NCI-H1417 treated with DMSO at 0.1 percent for 48 hours (cell line): ENCODE data around the gene SPAG8.
A peak's percentile ranks its signal among the peaks of the same experiment; 100 is the strongest.

Experiments
- DNase-seq: peaks from one replicate; lab custom pipeline; 2025; lab: John Stamatoyannopoulos, UW

SPAG8 gene

GRCh38 chr9:35808433-35808832 is 3.6 kb downstream of the SPAG8 start:
- DNase-seq, result no peak

GRCh38 chr9:35806101-35806500 is 6.0 kb downstream of the SPAG8 start:
- no peak for DNase-seq

- no peak for DNase-seq
Observed at GRCh38 chr9:35801328-35802128, 10.5 kb downstream of the SPAG8 start.

- DNase-seq, result no peak
Observed at GRCh38 chr9:35800530-35800929, 11.5 kb downstream of the SPAG8 start.

- no peak for DNase-seq
Observed at GRCh38 chr9:35798658-35799374, 13.2 kb downstream of the SPAG8 start.

GRCh38 chr9:35797311-35798109 is 14.6 kb downstream of the SPAG8 start:
- DNase-seq, result no peak

GRCh38 chr9:35795695-35796094 is 16.4 kb downstream of the SPAG8 start:
- no peak for DNase-seq

- no peak for DNase-seq
Observed at GRCh38 chr9:35793461-35793860, 18.6 kb downstream of the SPAG8 start.

- no peak for DNase-seq
Observed at GRCh38 chr9:35792826-35793225, 19.2 kb downstream of the SPAG8 start.

- no peak for DNase-seq
Observed at GRCh38 chr9:35792024-35792813, 19.8 kb downstream of the SPAG8 start.

GRCh38 chr9:35791297-35791921 is 20.7 kb downstream of the SPAG8 start, which contains the start of gene NPR2:
Gene NPR2, plus strand, starts transcription at chr9:35791591. Its CDS starts 818 bp downstream, at chr9:35792409.
- DNase-seq, result no peak

- DNase-seq, result peak; percentile 29
Observed at GRCh38 chr9:35790385-35791296, 21.4 kb downstream of the SPAG8 start.

- no peak for DNase-seq
Observed at GRCh38 chr9:35790025-35790384, 22.1 kb downstream of the SPAG8 start.

- DNase-seq, result no peak
Observed at GRCh38 chr9:35789541-35789940, 22.5 kb downstream of the SPAG8 start.

- no peak for DNase-seq
Observed at GRCh38 chr9:35783418-35783817, 28.6 kb downstream of the SPAG8 start.

GRCh38 chr9:35781066-35781465 is 31.0 kb downstream of the SPAG8 start:
- no peak for DNase-seq

GRCh38 chr9:35778496-35778895 is 33.6 kb downstream of the SPAG8 start:
- no peak for DNase-seq

- DNase-seq, result no peak
Observed at GRCh38 chr9:35776018-35776417, 36.0 kb downstream of the SPAG8 start.

GRCh38 chr9:35774907-35775635 is 37.0 kb downstream of the SPAG8 start:
- DNase-seq, result no peak

GRCh38 chr9:35771943-35772342 is 40.1 kb downstream of the SPAG8 start:
- no peak for DNase-seq
